ENCODE data around the gene DOK6.
"Not testable (repeated sequence)": the region's sequence is repeated elsewhere in the genome, so short reads cannot be mapped to it uniquely, and the experiment has no call there.

DOK6 gene

GRCh38 chr18:69400253-69400975, at the start of gene DOK6:
Gene DOK6, plus strand, starts transcription at chr18:69400888.
- DNase-seq: no peak

DNA sequence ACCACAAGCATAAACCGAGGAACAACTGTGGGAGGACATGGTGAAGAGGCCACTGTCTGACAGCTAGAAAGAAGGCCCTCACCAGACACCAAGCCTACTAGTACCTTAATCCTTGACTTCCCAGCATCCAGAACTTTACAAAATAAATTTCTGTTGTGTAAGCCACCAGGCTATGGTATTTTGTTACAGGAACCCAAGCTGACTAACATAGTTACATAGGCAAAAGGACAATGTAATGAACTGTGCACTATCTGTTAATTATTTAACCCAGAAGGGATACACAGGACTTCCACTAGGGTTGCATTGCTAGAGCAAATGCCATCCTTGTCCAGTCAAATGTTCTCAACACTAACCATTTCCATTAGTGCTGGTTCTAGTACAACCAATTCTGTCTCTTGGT, 47.7 kb upstream of the DOK6 start:
- no peak for DNase-seq

DNA sequence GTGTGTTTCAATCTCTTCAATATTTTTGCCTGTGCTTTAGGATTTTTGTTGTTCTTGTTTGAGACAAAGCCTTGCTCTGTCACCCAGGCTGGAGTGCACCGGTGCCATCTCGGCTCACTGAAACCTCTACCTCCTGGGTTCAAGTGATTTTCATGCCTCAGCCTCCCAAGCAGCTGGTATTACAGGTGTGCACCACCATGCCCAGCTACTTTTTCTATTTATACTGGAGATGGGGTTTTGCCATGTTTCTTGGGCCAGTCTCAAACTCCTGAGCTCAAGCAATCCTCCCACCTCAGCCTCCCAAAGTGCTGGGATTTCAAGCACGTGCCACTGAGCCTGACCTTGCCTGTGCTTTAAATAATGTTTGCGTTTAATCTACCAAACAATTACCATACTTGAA, 43.1 kb upstream of the DOK6 start:
- DNase-seq: no peak

DNA sequence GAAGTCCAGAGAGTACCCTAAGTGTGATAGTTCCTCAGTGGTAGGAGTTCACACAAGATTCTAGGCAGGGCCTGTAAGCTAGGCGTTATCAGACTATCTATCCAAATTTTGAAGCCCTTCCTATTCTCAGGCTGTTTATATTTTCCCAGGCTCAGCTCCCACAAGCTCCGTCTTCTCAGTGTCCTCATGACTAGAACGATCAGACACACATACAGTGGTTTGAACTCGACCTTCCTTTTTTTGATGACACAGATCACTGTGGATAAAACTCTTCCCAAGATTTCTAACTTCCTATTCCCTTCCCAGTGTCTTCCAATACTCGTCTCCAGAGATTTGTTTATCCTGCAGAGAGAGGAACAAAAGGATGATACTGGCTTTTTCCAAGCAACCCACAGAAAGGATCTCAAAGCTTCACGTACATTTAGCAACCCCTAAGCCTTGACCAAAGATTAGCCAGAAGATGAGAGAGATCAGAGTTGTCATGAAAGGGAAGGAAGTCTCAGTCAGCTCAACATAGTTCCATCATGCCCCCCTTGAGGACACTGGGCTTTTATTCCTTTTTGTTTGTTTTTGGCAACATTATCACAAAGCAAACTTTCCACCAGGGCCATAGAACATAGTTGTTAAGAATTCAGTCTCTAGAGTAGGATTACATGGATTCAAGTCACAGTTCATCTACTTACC, 42.3 kb upstream of the DOK6 start:
- DNase-seq: no peak

GRCh38 chr18:69359768-69360167, 40.9 kb upstream of the DOK6 start:
- DNase-seq: not testable (repeated sequence)

- no peak for DNase-seq
These were observed 35.8 kb upstream of the DOK6 start for GRCh38 chr18:69364930-69365329.

- no peak for DNase-seq
These were observed 35.0 kb upstream of the DOK6 start for GRCh38 chr18:69365658-69366057.

GRCh38 chr18:69367104-69367503, 33.6 kb upstream of the DOK6 start:
- no peak for DNase-seq

GRCh38 chr18:69371729-69372128, 29.0 kb upstream of the DOK6 start:
- no peak for DNase-seq

GRCh38 chr18:69380324-69380723, 20.4 kb upstream of the DOK6 start:
- DNase-seq: no peak

DNA sequence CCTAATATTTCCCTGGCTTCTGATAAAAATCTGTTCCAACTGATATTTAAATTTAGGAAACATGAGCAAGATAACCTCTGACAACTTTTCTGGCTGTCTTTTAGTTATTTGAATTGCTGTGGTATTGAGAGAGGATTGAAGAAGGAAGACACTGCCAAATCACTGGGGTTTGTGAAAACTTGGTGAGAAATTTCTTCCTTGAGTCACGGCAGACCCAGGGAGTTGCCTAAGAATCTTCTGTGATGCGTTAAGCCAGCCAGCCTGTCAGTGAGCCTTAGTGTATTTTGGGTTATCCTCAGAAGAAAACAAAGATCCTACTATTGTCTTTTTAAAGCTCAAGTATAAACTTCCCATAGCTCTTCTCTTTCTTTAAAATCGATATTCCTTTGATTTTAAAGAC, 17.5 kb upstream of the DOK6 start:
- no peak for DNase-seq

GRCh38 chr18:69387186-69387585, 13.5 kb upstream of the DOK6 start:
- DNase-seq: no peak

DNA sequence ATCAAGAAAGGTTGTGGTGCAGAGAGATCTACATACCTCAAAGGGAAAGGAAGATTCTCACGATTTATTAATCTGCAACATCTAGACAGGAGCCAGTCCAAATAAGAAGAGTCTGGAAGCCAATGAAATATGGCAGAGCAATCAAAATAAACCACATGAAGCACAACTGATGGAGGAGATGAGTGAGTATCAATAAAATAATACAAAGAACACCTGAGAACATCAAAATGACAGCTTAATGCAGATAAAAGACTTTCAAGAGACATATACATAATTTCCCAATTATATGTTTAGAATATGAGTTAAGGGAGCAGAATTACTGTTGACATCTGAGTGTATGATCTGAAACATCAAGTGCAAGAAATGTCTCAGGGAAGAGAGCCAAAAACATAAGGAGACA, 12.5 kb upstream of the DOK6 start:
- DNase-seq: no peak

- no peak for DNase-seq
These were observed 3.6 kb upstream of the DOK6 start for GRCh38 chr18:69397096-69397495.

GRCh38 chr18:69399253-69399652, 1.4 kb upstream of the DOK6 start:
- DNase-seq: no peak

GRCh38 chr18:69400976-69401225, 213 bp downstream of the DOK6 start:
- DNase-seq: no peak

GRCh38 chr18:69401226-69401971, 711 bp downstream of the DOK6 start:
- no peak for DNase-seq

- DNase-seq: no peak
These were observed 1.4 kb downstream of the DOK6 start for GRCh38 chr18:69401972-69402532.

- DNase-seq: no peak
These were observed 1.9 kb downstream of the DOK6 start for GRCh38 chr18:69402533-69402989.

DNA sequence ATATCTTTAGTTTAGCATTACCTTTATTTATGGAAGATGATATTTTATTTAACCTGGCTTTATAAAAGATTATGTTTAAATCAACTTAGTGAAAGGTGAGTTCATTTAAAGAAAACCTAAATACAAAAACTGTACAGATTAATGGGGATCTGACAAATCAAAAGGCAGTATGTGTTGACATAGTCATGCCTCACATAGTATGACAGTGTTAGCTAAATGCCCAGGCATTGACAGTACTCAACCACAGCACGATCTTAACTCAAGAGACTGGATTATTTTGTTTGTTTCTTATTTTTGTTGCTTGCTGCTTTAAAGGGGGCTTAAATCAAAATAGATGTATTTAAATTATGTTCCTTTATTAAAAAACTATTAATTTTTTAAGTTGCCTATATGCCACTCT, 7.8 kb downstream of the DOK6 start:
- no peak for DNase-seq

DNA sequence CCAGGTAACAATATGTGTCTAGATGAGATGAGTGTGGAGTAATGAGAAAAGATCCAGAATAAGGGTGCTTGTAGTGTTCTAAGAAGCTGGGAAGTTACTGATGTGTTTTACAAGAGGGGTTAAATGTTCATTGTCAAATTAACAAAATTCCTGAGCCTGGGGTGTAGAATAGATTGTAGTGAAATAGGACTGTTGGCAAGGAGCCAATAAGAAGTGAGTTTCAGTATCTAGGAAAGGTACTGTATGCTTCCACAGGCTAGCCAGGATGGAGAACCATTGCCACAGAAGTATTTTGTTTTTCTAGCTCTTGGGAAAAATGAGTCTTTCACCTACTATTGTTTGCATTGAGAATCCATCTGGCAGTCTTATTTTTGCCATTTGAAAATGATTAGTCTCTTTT, 10.5 kb downstream of the DOK6 start:
- no peak for DNase-seq

DNA sequence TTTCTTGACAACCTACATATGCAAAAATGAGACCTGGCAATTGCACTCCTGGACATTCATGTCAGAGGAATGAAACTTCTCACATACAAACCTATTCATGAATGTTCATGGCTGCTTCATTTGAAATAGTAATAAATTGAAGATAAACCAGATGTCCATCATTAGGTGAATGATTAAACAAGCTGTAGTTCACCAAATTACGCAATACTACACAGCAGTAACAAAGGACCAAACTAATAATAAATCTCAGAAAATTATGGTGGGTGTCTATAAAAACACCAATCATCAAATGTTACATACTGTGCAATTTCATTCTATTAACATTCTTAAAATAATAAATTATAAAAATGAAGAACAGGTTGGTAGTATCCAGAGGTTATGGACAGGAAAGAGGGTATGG, 13.5 kb downstream of the DOK6 start:
- no peak for DNase-seq

GRCh38 chr18:69432847-69433246, 32.2 kb downstream of the DOK6 start:
- no peak for DNase-seq

DNA sequence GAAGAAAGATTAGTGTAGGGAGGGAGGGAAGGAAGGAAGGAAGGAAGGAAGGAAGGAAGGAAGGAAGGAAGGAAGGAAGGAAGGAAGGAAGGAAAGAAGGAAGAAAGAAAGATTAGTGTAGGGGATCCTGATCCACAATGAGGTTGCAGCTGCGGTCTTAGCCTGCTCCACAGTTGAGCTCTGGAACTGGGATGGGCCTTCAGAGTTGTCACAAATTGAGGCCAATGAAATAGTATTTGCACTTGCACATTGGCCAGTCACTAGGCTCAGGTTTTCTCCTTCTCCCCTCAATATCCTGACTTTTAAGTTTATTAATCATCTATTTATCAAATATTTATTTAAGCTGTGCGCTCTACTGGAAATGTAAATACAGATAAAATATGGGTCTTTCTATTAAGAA, 34.3 kb downstream of the DOK6 start:
- no peak for DNase-seq
